Activated naive CD4-positive, alpha-beta T cell treated with Interleukin-2 at 50 U/mL for 16 hours (primary cell): ENCODE results near the gene RASGRP1.

Experiments used
- DNase-seq: peaks from one replicate; pipeline ENCODE4 v3.0.0-alpha.2; 2020

The RASGRP1 gene

GRCh38 chr15:38563723-38564519, 693 bp downstream of the RASGRP1 start:
- DNase-seq = peak; percentile 92

GRCh38 chr15:38562278-38562677, 2.3 kb downstream of the RASGRP1 start:
- no peak for DNase-seq

GRCh38 chr15:38560456-38560926, 4.1 kb downstream of the RASGRP1 start:
- peak; percentile 43 for DNase-seq

GRCh38 chr15:38559636-38560307, 4.8 kb downstream of the RASGRP1 start:
- no peak for DNase-seq

- DNase-seq = no peak
Observed at GRCh38 chr15:38559131-38559530, 5.5 kb downstream of the RASGRP1 start.

GRCh38 chr15:38558372-38559059, 6.1 kb downstream of the RASGRP1 start:
- no peak for DNase-seq

GRCh38 chr15:38557921-38558320, 6.7 kb downstream of the RASGRP1 start:
- DNase-seq = no peak

GRCh38 chr15:38555686-38556334, 8.8 kb downstream of the RASGRP1 start:
- DNase-seq = peak; percentile 32

- peak; percentile 38 for DNase-seq
Observed at GRCh38 chr15:38554354-38554753, 10.3 kb downstream of the RASGRP1 start.

- no peak for DNase-seq
Observed at GRCh38 chr15:38553071-38553470, 11.5 kb downstream of the RASGRP1 start.

GRCh38 chr15:38551720-38552648, 12.6 kb downstream of the RASGRP1 start:
- DNase-seq = no peak

GRCh38 chr15:38549222-38549621, 15.4 kb downstream of the RASGRP1 start:
- no peak for DNase-seq

- no peak for DNase-seq
Observed at GRCh38 chr15:38547255-38547997, 17.2 kb downstream of the RASGRP1 start.

GRCh38 chr15:38545179-38545578, 19.4 kb downstream of the RASGRP1 start:
- DNase-seq = no peak

GRCh38 chr15:38541026-38541425, 23.6 kb downstream of the RASGRP1 start:
- DNase-seq = no peak

- no peak for DNase-seq
Observed at GRCh38 chr15:38540510-38540909, 24.1 kb downstream of the RASGRP1 start.

GRCh38 chr15:38539008-38539343, 25.6 kb downstream of the RASGRP1 start:
- DNase-seq = no peak

- DNase-seq = no peak
Observed at GRCh38 chr15:38538328-38539007, 26.1 kb downstream of the RASGRP1 start.

- no peak for DNase-seq
Observed at GRCh38 chr15:38536201-38536676, 28.4 kb downstream of the RASGRP1 start.

- DNase-seq = no peak
Observed at GRCh38 chr15:38535491-38536200, 29.0 kb downstream of the RASGRP1 start.
